ENCODE data around the gene NEU4.
"Not testable (repeated sequence)": the region's sequence is repeated elsewhere in the genome, so short reads cannot be mapped to it uniquely, and the experiment has no call there.

Gene NEU4

GRCh38 chr2:241777170-241777685, 31.8 kb upstream of the NEU4 start:
- no peaks in the 10 kb centered on the region for H3K9me3 ChIP-seq (ENCODE audit: low read length)
- H3K9ac ChIP-seq (ENCODE audit: low read length): no peak overlapping the region
- no peak overlapping the region for H3K4me3 ChIP-seq (ENCODE audit: low read depth in 1 of 2, low read length in 2 of 2)
- peaks cover 0 to 43% of the 10 kb centered on the region in 2 donors for H3K27me3 ChIP-seq (ENCODE audit: control insufficient read depth in 1 of 2, insufficient read depth in 2 of 2, low read length in 2 of 2)
- no peak overlapping the region for H3K27ac ChIP-seq (ENCODE audit: low read depth, low read length)
- no peaks in the 10 kb centered on the region for H3K4me1 ChIP-seq (ENCODE audit: insufficient read depth, low read length)
- H3K36me3 ChIP-seq (ENCODE audit: insufficient read depth, low read length): no peaks in the 10 kb centered on the region

- Histone ChIP-seq H3K4me1 (ENCODE audit: insufficient read depth, low read length) (no peaks in the 10 kb centered on the region), H3K4me3 (ENCODE audit: low read depth in 1 of 2, low read length in 2 of 2) (no peak overlapping the region), H3K27ac (ENCODE audit: low read depth, low read length) (no peak overlapping the region), H3K9me3 (ENCODE audit: low read length) (no peaks in the 10 kb centered on the region), H3K27me3 (ENCODE audit: control insufficient read depth in 1 of 2, insufficient read depth in 2 of 2, low read length in 2 of 2) (peaks cover 0 to 40% of the 10 kb centered on the region in 2 donors), H3K9ac (ENCODE audit: low read length) (no peak overlapping the region), H3K36me3 (ENCODE audit: insufficient read depth, low read length) (no peaks in the 10 kb centered on the region)
Measured at GRCh38 chr2:241777686-241778627, 31.0 kb upstream of the NEU4 start.

GRCh38 chr2:241780939-241781569, 27.9 kb upstream of the NEU4 start:
- Histone ChIP-seq H3K36me3 (ENCODE audit: insufficient read depth, low read length) (no peaks in the 10 kb centered on the region), H3K27ac (ENCODE audit: low read depth, low read length) (no peak overlapping the region), H3K4me3 (ENCODE audit: low read depth in 1 of 2, low read length in 2 of 2) (no peak overlapping the region), H3K27me3 (ENCODE audit: control insufficient read depth in 1 of 2, insufficient read depth in 2 of 2, low read length in 2 of 2) (peaks cover 0 to 12% of the 10 kb centered on the region in 2 donors), H3K9me3 (ENCODE audit: low read length) (no peaks in the 10 kb centered on the region), H3K9ac (ENCODE audit: low read length) (no peak overlapping the region), H3K4me1 (ENCODE audit: insufficient read depth, low read length) (no peaks in the 10 kb centered on the region)

GRCh38 chr2:241782053-241782452, 26.9 kb upstream of the NEU4 start:
- not testable (repeated sequence) for H3K36me3 ChIP-seq (ENCODE audit: insufficient read depth, low read length); H3K27me3 ChIP-seq (ENCODE audit: control insufficient read depth in 1 of 2, insufficient read depth in 2 of 2, low read length in 2 of 2); H3K27ac ChIP-seq (ENCODE audit: low read depth, low read length); H3K9ac ChIP-seq (ENCODE audit: low read length); H3K4me3 ChIP-seq (ENCODE audit: low read depth in 1 of 2, low read length in 2 of 2); H3K9me3 ChIP-seq (ENCODE audit: low read length); H3K4me1 ChIP-seq (ENCODE audit: insufficient read depth, low read length)

GRCh38 chr2:241788135-241788534, 20.9 kb upstream of the NEU4 start:
- no peak overlapping the region for H3K4me3 ChIP-seq (ENCODE audit: low read depth in 1 of 2, low read length in 2 of 2)
- H3K27me3 ChIP-seq (ENCODE audit: control insufficient read depth in 1 of 2, insufficient read depth in 2 of 2, low read length in 2 of 2): no peaks in the 10 kb centered on the region
- H3K27ac ChIP-seq (ENCODE audit: low read depth, low read length): no peak overlapping the region
- no peaks in the 10 kb centered on the region for H3K4me1 ChIP-seq (ENCODE audit: insufficient read depth, low read length)
- H3K36me3 ChIP-seq (ENCODE audit: insufficient read depth, low read length): no peaks in the 10 kb centered on the region
- no peaks in the 10 kb centered on the region for H3K9me3 ChIP-seq (ENCODE audit: low read length)
- no peak overlapping the region for H3K9ac ChIP-seq (ENCODE audit: low read length)

DNA sequence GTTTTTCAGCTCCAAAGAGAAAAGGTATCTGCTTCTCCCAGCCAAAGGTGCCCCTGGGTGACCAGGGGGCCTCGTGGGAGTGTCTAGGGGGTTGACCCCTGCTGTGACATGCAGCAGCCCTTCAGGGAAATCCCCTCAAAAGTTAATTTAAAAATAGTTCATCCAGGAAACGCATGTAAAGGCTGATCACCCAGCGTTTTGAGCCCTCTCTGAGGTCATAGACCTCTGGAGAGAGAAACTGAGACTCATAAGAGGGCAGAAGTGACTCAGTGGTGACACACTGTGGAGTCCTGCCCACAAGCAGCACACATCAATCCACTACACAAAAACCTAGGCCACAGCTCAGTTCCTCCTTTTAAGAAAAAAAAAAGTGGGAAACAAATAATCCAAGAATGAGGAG, 20.4 kb upstream of the NEU4 start:
- Histone ChIP-seq H3K36me3 (ENCODE audit: insufficient read depth, low read length) (no peaks in the 10 kb centered on the region), H3K27ac (ENCODE audit: low read depth, low read length) (no peak overlapping the region), H3K27me3 (ENCODE audit: control insufficient read depth in 1 of 2, insufficient read depth in 2 of 2, low read length in 2 of 2) (no peaks in the 10 kb centered on the region), H3K9ac (ENCODE audit: low read length) (no peak overlapping the region), H3K9me3 (ENCODE audit: low read length) (no peaks in the 10 kb centered on the region), H3K4me1 (ENCODE audit: insufficient read depth, low read length) (no peaks in the 10 kb centered on the region), H3K4me3 (ENCODE audit: low read depth in 1 of 2, low read length in 2 of 2) (no peak overlapping the region)

- not testable (repeated sequence) for H3K27me3 ChIP-seq (ENCODE audit: control insufficient read depth in 1 of 2, insufficient read depth in 2 of 2, low read length in 2 of 2); H3K4me1 ChIP-seq (ENCODE audit: insufficient read depth, low read length); H3K9me3 ChIP-seq (ENCODE audit: low read length); H3K27ac ChIP-seq (ENCODE audit: low read depth, low read length); H3K9ac ChIP-seq (ENCODE audit: low read length); H3K4me3 ChIP-seq (ENCODE audit: low read depth in 1 of 2, low read length in 2 of 2); H3K36me3 ChIP-seq (ENCODE audit: insufficient read depth, low read length)
Measured at GRCh38 chr2:241791385-241791784, 17.6 kb upstream of the NEU4 start.

GRCh38 chr2:241793385-241793784, 15.6 kb upstream of the NEU4 start:
- H3K9ac ChIP-seq (ENCODE audit: low read length): no peak overlapping the region

GRCh38 chr2:241794250-241794823, 14.7 kb upstream of the NEU4 start:
- Histone ChIP-seq H3K27ac (ENCODE audit: low read depth, low read length) (no peak overlapping the region), H3K9ac (ENCODE audit: low read length) (no peak overlapping the region), H3K4me1 (ENCODE audit: insufficient read depth, low read length) (no peaks in the 10 kb centered on the region), H3K27me3 (ENCODE audit: control insufficient read depth in 1 of 2, insufficient read depth in 2 of 2, low read length in 2 of 2) (peaks cover 0 to 5% of the 10 kb centered on the region in 2 donors), H3K9me3 (ENCODE audit: low read length) (no peaks in the 10 kb centered on the region), H3K36me3 (ENCODE audit: insufficient read depth, low read length) (no peaks in the 10 kb centered on the region), H3K4me3 (ENCODE audit: low read depth in 1 of 2, low read length in 2 of 2) (no peak overlapping the region)

More at GRCh38 chr2:241793385-241793784, 15.6 kb upstream of the NEU4 start:
- Histone ChIP-seq H3K4me1 (ENCODE audit: insufficient read depth, low read length) (no peaks in the 10 kb centered on the region), H3K9me3 (ENCODE audit: low read length) (no peaks in the 10 kb centered on the region), H3K27me3 (ENCODE audit: control insufficient read depth in 1 of 2, insufficient read depth in 2 of 2, low read length in 2 of 2) (peaks cover 0 to 3% of the 10 kb centered on the region in 2 donors), H3K27ac (ENCODE audit: low read depth, low read length) (no peak overlapping the region), H3K36me3 (ENCODE audit: insufficient read depth, low read length) (no peaks in the 10 kb centered on the region), H3K4me3 (ENCODE audit: low read depth in 1 of 2, low read length in 2 of 2) (no peak overlapping the region)

DNA sequence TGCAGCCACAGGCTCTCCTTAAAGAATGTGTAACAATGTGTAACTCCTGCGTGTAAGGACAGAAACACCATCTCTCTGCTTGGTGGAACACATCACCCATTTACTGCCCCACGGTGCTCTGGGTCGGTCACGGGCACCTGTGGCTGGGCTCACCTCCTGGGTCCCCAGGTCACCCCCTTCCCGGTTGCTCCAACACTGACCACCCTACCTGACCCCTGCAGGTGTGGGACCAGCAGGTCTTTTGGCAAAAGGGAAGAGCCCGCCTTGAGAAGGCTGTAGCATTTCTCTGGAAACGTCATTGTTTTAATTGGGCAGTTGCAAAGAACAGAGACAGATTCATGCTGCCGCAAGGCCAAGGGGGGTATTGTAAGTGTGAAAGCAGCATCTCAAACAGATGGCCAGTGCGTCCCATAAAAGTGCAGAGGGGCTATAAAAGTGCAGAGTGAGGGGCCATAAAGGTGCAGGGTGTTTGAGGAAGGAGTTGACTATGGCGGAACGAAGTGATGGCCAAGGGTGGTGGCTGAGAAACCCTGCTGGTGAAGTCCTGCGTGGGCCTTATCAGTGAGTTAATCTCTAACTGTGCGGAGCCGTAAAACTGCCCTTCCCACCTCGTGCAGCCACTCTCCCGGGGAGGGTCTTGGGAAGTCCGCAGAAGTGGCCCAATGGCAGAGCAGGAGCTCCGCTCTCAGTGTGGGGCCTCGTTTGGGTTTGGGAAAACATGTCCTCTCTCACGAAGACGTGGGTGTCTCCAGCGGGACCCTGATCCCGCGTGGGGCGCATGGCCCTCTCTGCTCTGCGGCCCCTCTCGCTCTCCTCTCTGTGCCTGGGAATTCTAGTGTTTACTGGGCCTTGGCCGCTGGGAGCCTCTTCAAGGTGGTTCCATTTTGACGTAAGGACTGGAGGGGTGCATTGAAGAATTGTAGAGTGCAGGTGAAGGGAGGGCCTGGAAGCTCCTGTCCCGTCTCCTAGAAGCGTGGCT, 13.7 kb upstream of the NEU4 start:
- H3K27me3 ChIP-seq (ENCODE audit: control insufficient read depth in 1 of 2, insufficient read depth in 2 of 2, low read length in 2 of 2): peaks cover 0 to 5% of the 10 kb centered on the region in 2 donors
- H3K9me3 ChIP-seq (ENCODE audit: low read length): no peaks in the 10 kb centered on the region
- no peaks in the 10 kb centered on the region for H3K4me1 ChIP-seq (ENCODE audit: insufficient read depth, low read length)
- H3K36me3 ChIP-seq (ENCODE audit: insufficient read depth, low read length): no peaks in the 10 kb centered on the region
- H3K9ac ChIP-seq (ENCODE audit: low read length): no peak overlapping the region
- H3K4me3 ChIP-seq (ENCODE audit: low read depth in 1 of 2, low read length in 2 of 2): no peak overlapping the region
- no peak overlapping the region for H3K27ac ChIP-seq (ENCODE audit: low read depth, low read length)

Measured in muscle layer of colon (tissue), 2 donors.